Naive thymus-derived CD8-positive, alpha-beta T cell (primary cell): ENCODE measurements around the gene CGREF1. TPM values are rescaled to one million over a fixed set of nuclear protein-coding genes. Genes with fewer than 3 reads are reported as not detected.

Experiments used
- ATAC-seq, 2 donors: fragments of 150-1000 bp; cut with Tn5 transposase in 1 of 2; sonication (Bioruptor Pico), chemical (Tn5 transposase) in 1 of 2; 1 replicate in 1 of 2; 2 replicates in 1 of 2; pipeline ENCODE4 v1.10.0; 2021; ENCODE audit warnings: mild to moderate bottlenecking in 2 of 2, moderate library complexity in 2 of 2
- POLR2A ChIA-PET: fragments of 350-600 bp; sonication (Branson Sonifier 250); formaldehyde crosslinking; loops from one replicate; lab custom pipeline; 2021; ENCODE audit warnings: antibody characterized with exemption; lab: Charles Lee
- DNase-seq, 10 donors: peaks; one replicate each; pipeline versions ENCODE4 v3.0.0 to v3.0.0-alpha.2; 2020 to 2022
- H3K27ac Mint-ChIP-seq, 10 donors: one replicate each; pipeline ENCODE4 v1.8.0; 2020 to 2022; ENCODE audit warnings: mild to moderate bottlenecking in 10 of 10, mixed read lengths in 10 of 10, moderate library complexity in 4 of 10, inconsistent platforms in 1 of 10
- H3K27me3 Mint-ChIP-seq, 5 donors: one replicate each; pipeline ENCODE4 v1.8.0; 2021 to 2022; ENCODE audit warnings: mixed read lengths in 5 of 5
- H3K36me3 Mint-ChIP-seq, 3 donors: one replicate each; pipeline ENCODE4 v1.8.0; 2020 to 2022; ENCODE audit warnings: mixed read lengths in 3 of 3, mild to moderate bottlenecking in 2 of 3, inconsistent platforms in 1 of 3
- H3K4me1 Mint-ChIP-seq, 4 donors: one replicate each; pipeline ENCODE4 v1.8.0; 2021 to 2022; ENCODE audit warnings: mixed read lengths in 4 of 4
- H3K4me3 Mint-ChIP-seq, 10 donors: one replicate each; pipeline ENCODE4 v1.8.0; 2020 to 2022; ENCODE audit warnings: mild to moderate bottlenecking in 10 of 10, mixed read lengths in 10 of 10, moderate library complexity in 6 of 10, inconsistent platforms in 1 of 10
- H3K9me3 Mint-ChIP-seq, 9 donors: one replicate each; pipeline ENCODE4 v1.8.0; 2020 to 2022; ENCODE audit warnings: mixed read lengths in 9 of 9, mild to moderate bottlenecking in 3 of 9, inconsistent platforms in 1 of 9, moderate library complexity in 1 of 9
- polyA plus RNA-seq, 3 donors: library from polyadenylated mRNA; unstranded; fragments of 300-500 nt; fragmentation: Illumina TruSeq; gene quantifications; one replicate each; pipeline ENCODE4 v1.2.3, GENCODE V29; 2021
- total RNA-seq, 8 experiments: library from RNA in 2 of 8; stranded (reverse) in 2 of 8; gene quantifications; one replicate each; pipeline ENCODE4 v1.2.3 and lab custom pipeline; 2021 to 2026

CGREF1 gene
- total and polyA plus RNA-seq, 5 experiments from 2014 or later: 0.22 to 0.69 (median 0.40) TPM

- ATAC-seq: no peak
- no peak for DNase-seq
- POLR2A ChIA-PET: interaction anchor here (13.8 to 17.0 kb wide), 2 partner anchors 4 to 9 kb away, joined by 270 read pairs; partner anchors contain the start of genes AGBL5 and OST4
- no peak overlapping the region for H3K4me3 Mint-ChIP-seq
- no peaks in the 10 kb centered on the region for H3K9me3 Mint-ChIP-seq
- no peak overlapping the region for H3K27ac Mint-ChIP-seq
- peaks cover 0 to 48% (median 0%) of the 10 kb centered on the region in 3 donors for H3K36me3 Mint-ChIP-seq
- H3K4me1 Mint-ChIP-seq: peaks cover 25 to 54% (median 39%) of the 10 kb centered on the region in 4 donors
- no peaks in the 10 kb centered on the region for H3K27me3 Mint-ChIP-seq
Measured at GRCh38 chr2:27065128-27065527, 53.8 kb downstream of the CGREF1 start.

DNA sequence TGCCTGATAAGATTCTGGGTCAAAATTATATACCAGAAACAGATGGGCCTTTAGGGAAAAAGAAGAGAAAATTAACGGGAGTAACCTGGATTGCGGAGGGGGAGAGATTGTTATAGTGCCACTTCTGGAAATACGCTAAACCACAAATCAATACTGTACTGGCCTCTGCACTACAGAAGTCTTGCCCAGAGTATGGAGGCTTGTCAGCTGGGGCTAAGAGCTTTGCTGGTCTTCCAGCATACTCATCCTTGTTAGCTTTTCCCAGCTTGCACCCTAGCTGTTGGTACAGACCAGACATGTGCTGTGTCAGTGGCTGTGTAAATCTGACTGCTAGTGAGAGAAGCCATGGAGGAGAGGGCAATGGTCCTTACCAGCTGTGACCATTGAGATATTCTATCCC lies 58.6 kb downstream of the CGREF1 start:
- DNase-seq (no peak), ATAC-seq (no peak)
- H3K4me3 Mint-ChIP-seq: no peak overlapping the region
- peaks cover 0 to 19% (median 9%) of the 10 kb centered on the region in 4 donors for H3K4me1 Mint-ChIP-seq
- POLR2A ChIA-PET: interaction anchor here (1.9 to 17.0 kb wide), 3 partner anchors 9 to 25 kb away, joined by 6 to 270 read pairs (median 15); partner anchors contain the start of genes AGBL5, KHK and OST4
- H3K27me3 Mint-ChIP-seq: no peaks in the 10 kb centered on the region
- peak overlapping the region in 3 of 10 donors; percentile 14 to 48 (median 39) for H3K27ac Mint-ChIP-seq
- peaks cover 0 to 28% (median 0%) of the 10 kb centered on the region in 3 donors for H3K36me3 Mint-ChIP-seq
- no peaks in the 10 kb centered on the region for H3K9me3 Mint-ChIP-seq

DNA sequence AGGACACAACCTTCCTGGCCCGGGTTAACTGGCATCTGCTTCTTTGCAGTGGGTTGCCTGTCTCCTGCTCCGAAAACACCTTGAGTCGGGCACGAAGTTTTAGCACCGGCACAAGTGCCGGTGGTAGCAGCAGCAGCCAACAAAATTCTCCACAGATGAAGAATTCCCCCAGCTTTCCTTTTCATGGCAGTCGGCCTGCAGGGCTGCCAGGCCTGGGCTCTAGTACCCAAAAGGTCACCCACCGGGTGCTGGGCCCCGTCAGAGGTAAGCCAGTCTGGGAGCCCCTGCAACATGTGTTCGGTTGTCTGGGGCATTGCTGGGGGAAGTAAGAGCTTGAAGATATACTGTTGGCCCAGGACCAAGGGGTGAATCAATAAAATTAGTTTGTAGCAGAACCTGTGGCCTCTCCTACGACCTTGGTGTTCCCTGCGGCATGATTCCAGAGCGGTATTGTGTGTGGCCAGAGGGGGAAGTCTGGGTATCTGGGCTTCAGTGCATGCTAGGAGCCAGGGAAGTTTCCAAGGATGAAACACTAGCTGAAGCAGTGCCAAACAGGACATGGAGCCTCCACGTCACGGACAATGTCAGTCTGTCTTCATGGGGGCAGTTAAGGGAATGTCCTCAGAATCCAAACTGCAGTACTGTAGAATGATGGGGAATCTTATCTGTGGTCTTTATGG lies 59.6 kb downstream of the CGREF1 start:
- DNase-seq (no peak), ATAC-seq (no peak)
- H3K4me3 Mint-ChIP-seq: no peak overlapping the region
- POLR2A ChIA-PET: interaction anchor here (0.7 to 17.0 kb wide), 4 partner anchors 8 to 26 kb away, joined by 4 to 270 read pairs (median 10); partner anchors contain the start of genes AGBL5, KHK and OST4
- H3K36me3 Mint-ChIP-seq: peaks cover 0 to 26% (median 2%) of the 10 kb centered on the region in 3 donors
- peak overlapping the region in 2 of 10 donors; percentile 17 to 41 for H3K27ac Mint-ChIP-seq
- no peaks in the 10 kb centered on the region for H3K27me3 Mint-ChIP-seq
- H3K9me3 Mint-ChIP-seq: no peaks in the 10 kb centered on the region
- H3K4me1 Mint-ChIP-seq: peaks cover 0 to 24% (median 9%) of the 10 kb centered on the region in 4 donors

DNA sequence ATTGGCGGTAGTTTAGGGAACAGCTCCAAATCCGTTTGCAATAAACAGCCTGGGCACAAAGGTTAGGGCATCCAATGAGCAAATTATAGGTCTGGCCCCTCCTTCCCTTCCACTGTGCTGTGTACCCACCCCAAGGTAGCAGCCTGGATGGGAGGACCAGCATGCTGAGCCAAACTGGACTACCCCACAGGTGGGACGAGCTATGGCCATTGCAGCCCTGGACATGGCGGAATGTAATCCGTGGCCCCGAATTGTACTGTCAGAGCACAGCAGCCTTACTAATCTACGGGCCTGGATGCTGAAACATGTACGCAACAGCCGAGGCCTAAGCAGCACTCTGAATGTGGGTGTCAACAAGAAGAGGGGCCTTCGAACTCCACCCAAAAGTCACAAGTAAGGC lies 60.7 kb downstream of the CGREF1 start:
- H3K4me1 Mint-ChIP-seq: peaks cover under 1 to 18% (median 7%) of the 10 kb centered on the region in 4 donors
- DNase-seq (no peak), ATAC-seq (no peak)
- no peak overlapping the region for H3K4me3 Mint-ChIP-seq
- H3K36me3 Mint-ChIP-seq: peaks cover 0 to 29% (median 2%) of the 10 kb centered on the region in 3 donors
- H3K27ac Mint-ChIP-seq: no peak overlapping the region
- H3K27me3 Mint-ChIP-seq: no peaks in the 10 kb centered on the region
- no peaks in the 10 kb centered on the region for H3K9me3 Mint-ChIP-seq
- POLR2A ChIA-PET: interaction anchor here (0.6 to 17.0 kb wide), 3 partner anchors 7 to 281 kb away, joined by 3 to 270 read pairs (median 15); partner anchors contain the start of genes AGBL5 and OST4

- POLR2A ChIA-PET: interaction anchor here (0.6 to 17.0 kb wide), 2 partner anchors 12 to 1335 kb away, joined by 3 to 270 read pairs; partner anchors contain the start of gene OST4
- DNase-seq: no peak
- peak overlapping the region in 2 of 10 donors; percentile 43 to 63 for H3K27ac Mint-ChIP-seq
Measured at GRCh38 chr2:27057184-27057583, 61.7 kb downstream of the CGREF1 start.

DNA sequence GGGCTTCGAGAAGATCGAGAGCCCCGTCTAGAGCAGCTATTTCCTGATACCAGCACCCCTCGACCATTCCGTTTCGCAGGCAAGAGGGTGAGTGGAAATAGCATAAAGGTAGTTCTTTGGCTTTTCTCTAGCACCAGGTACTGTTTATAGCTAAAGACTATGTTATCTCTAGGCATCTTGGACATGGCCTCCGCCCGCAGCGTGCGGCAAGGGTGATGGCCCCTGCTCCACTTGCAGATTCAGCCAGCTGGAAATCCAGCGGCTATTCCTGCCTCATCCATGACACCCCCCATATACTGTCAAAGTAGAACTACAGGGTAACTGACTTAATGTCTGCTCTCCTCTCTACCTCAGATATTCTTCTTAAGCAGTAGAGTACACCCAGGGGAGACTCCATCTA lies 64.2 kb downstream of the CGREF1 start:
- peaks cover 0 to 28% (median 8%) of the 10 kb centered on the region in 3 donors for H3K36me3 Mint-ChIP-seq
- peaks cover 0 to 12% (median 0%) of the 10 kb centered on the region in 5 donors for H3K27me3 Mint-ChIP-seq
- ATAC-seq (no peak), DNase-seq (no peak)
- no peak overlapping the region for H3K4me3 Mint-ChIP-seq
- H3K4me1 Mint-ChIP-seq: peaks cover 16 to 34% (median 23%) of the 10 kb centered on the region in 4 donors
- peak overlapping the region in 3 of 10 donors; percentile 20 to 73 (median 70) for H3K27ac Mint-ChIP-seq
- POLR2A ChIA-PET: interaction anchor here (7.9 to 17.0 kb wide), 2 partner anchors 14 to 29 kb away, joined by 129 to 270 read pairs; partner anchors contain the start of genes KHK and OST4
- peaks cover 0 to 10% (median 3%) of the 10 kb centered on the region in 9 donors for H3K9me3 Mint-ChIP-seq

More at GRCh38 chr2:27057184-27057583, 61.7 kb downstream of the CGREF1 start:
- no peaks in the 10 kb centered on the region for H3K27me3 Mint-ChIP-seq
- H3K36me3 Mint-ChIP-seq: peaks cover 0 to 29% (median 2%) of the 10 kb centered on the region in 3 donors
- peaks cover 6 to 13% (median 7%) of the 10 kb centered on the region in 4 donors for H3K4me1 Mint-ChIP-seq
- no peak overlapping the region for H3K4me3 Mint-ChIP-seq
- H3K9me3 Mint-ChIP-seq: no peaks in the 10 kb centered on the region
- ATAC-seq: no peak

GRCh38 chr2:27053776-27054175 lies 65.2 kb downstream of the CGREF1 start:
- ATAC-seq (no peak), DNase-seq (no peak)
- peaks cover 0 to 10% (median 3%) of the 10 kb centered on the region in 9 donors for H3K9me3 Mint-ChIP-seq
- peaks cover 0 to 12% (median 0%) of the 10 kb centered on the region in 5 donors for H3K27me3 Mint-ChIP-seq
- POLR2A ChIA-PET: interaction anchor here (1.3 to 17.0 kb wide), 3 partner anchors 15 to 83 kb away, joined by 6 to 270 read pairs (median 129); partner anchors contain the start of genes KHK and OST4
- peak overlapping the region in 3 of 10 donors; percentile 26 to 36 (median 28) for H3K27ac Mint-ChIP-seq
- H3K36me3 Mint-ChIP-seq: peaks cover 0 to 27% (median 8%) of the 10 kb centered on the region in 3 donors
- H3K4me3 Mint-ChIP-seq: peak overlapping the region in 4 of 10 donors; percentile 50 to 85 (median 62)
- peaks cover 22 to 40% (median 27%) of the 10 kb centered on the region in 4 donors for H3K4me1 Mint-ChIP-seq

DNA sequence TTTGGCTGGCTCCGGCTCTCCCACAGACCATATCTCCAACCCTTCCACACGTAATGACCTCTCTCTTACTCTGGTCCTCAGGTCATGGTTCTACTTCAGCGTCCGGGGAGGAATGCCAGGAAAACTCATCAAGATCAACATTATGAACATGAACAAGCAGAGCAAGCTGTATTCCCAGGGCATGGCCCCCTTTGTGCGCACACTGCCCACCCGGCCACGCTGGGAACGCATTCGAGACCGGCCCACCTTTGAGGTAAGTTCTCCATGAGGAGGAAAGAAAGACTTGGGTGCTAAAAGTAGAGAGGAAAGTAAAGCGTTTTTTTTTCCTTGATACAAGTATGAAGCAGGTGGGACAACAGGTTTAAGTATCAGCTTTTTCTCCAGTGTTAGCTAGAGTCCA lies 65.6 kb downstream of the CGREF1 start:
- Mint-ChIP-seq H3K9me3 (peaks cover 0 to 10% (median 3%) of the 10 kb centered on the region in 9 donors), H3K27me3 (peaks cover 0 to 12% (median 0%) of the 10 kb centered on the region in 5 donors), H3K4me3 (peak overlapping the region; percentile 30 to 92 (median 82)), H3K27ac (peak overlapping the region in 6 of 10 donors; percentile 11 to 59 (median 46)), H3K4me1 (peaks cover 22 to 40% (median 27%) of the 10 kb centered on the region in 4 donors), H3K36me3 (peaks cover 0 to 25% (median 8%) of the 10 kb centered on the region in 3 donors)
- DNase-seq (no peak), ATAC-seq (no peak)
- POLR2A ChIA-PET: interaction anchor here (1.3 to 17.0 kb wide), 4 partner anchors 6 to 82 kb away, joined by 6 to 270 read pairs (median 72); partner anchors contain the start of genes KHK and OST4

DNA sequence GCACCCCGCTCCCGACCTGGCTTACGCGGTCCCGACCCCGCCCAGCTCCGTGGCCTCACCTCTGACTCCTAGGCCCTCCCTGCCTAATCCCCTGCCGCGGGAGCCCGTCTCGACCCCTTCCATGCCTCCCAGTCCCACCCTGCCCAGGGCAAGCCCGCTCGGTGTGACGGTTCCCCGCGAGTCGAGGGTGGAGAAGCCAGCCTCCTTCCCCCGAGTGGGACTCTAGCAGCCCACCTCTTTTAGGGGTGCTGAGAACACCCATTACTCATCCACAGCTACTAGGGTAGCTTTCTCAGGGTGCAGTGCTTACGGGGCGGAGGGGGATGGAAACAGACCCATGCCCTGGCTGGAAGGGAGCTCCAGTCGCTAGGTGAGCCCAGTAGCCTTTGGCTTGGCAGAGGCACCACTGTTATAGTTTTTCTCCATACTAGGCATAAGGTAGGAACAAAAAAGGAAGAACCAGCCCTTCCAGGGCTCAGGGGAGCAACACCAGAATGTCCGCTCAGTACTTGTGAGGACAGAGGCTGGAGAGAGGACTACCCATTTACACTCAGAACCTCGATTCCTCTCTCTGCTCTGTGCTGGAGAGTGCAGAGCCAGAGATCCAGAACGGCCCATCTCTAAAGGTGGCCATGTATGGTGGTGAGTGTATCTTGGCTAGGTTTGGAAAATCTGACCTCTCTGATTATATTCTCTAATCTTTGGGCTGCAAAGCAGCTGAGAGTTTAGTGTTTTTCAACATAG lies 66.9 kb downstream of the CGREF1 start:
- peaks cover 0 to 25% (median 8%) of the 10 kb centered on the region in 3 donors for H3K36me3 Mint-ChIP-seq
- peak overlapping the region; percentile 84 to 97 (median 86) for H3K4me3 Mint-ChIP-seq
- POLR2A ChIA-PET: interaction anchor here (0.7 to 17.0 kb wide), 14 partner anchors 8 to 1710 kb away, joined by 3 to 270 read pairs (median 8); partner anchors contain the start of genes ATRAID, DNMT3A, GTF3C2 and KHK

GRCh38 chr2:27050996-27051901 lies 67.7 kb downstream of the CGREF1 start, which contains the start of gene AGBL5:
Gene AGBL5 (plus strand): TSS chr2:27051668. CDS start chr2:27052959, 1,291 bp downstream.
- Mint-ChIP-seq H3K4me1 (peaks cover 22 to 40% (median 29%) of the 10 kb centered on the region in 4 donors), H3K9me3 (peaks cover 0 to 10% (median 3%) of the 10 kb centered on the region in 9 donors), H3K36me3 (peaks cover 0 to 22% (median 8%) of the 10 kb centered on the region in 3 donors), H3K27me3 (peaks cover 0 to 12% (median 0%) of the 10 kb centered on the region in 5 donors), H3K4me3 (peak within 1 kb of the TSS; percentile 86 to 99 (median 97)), H3K27ac (peak within 1 kb of the TSS; percentile 97 to 100 (median 99))
- POLR2A ChIA-PET: interaction anchor here (0.6 to 17.0 kb wide), 23 partner anchors 8 to 867 kb away, joined by 3 to 270 read pairs (median 6); partner anchors contain the start of genes ATRAID, GTF3C2, KHK and NRBP1
- ATAC-seq (peak; percentile 71 to 75), DNase-seq (peak; percentile 86 to 99 (median 97))

More for the DNA sequence above, 66.9 kb downstream of the CGREF1 start:
- peaks cover 0 to 12% (median 0%) of the 10 kb centered on the region in 5 donors for H3K27me3 Mint-ChIP-seq
- DNase-seq (peak in 3 of 10 donors; percentile 29 to 82 (median 41)), ATAC-seq (no peak)
- H3K27ac Mint-ChIP-seq: peak overlapping the region; percentile 78 to 100 (median 94)
- peaks cover 22 to 40% (median 29%) of the 10 kb centered on the region in 4 donors for H3K4me1 Mint-ChIP-seq
- H3K9me3 Mint-ChIP-seq: peaks cover 0 to 10% (median 3%) of the 10 kb centered on the region in 9 donors
